Epithelial cell of umbilical artery (primary cell): ENCODE data around the gene JAM3. TPM values are rescaled to one million over a fixed set of nuclear protein-coding genes. Genes with fewer than 3 reads are reported as not detected.

ENCODE experiments used
- total RNA-seq: library from RNA; depleted of rRNA; stranded (reverse); fragments of >200 nt; gene quantifications from 2 replicates; pipeline ENCODE4 v1.2.3, GENCODE V29; 2014

The JAM3 gene
- total RNA-seq = 114 and 160 TPM in 2 replicates

DNA sequence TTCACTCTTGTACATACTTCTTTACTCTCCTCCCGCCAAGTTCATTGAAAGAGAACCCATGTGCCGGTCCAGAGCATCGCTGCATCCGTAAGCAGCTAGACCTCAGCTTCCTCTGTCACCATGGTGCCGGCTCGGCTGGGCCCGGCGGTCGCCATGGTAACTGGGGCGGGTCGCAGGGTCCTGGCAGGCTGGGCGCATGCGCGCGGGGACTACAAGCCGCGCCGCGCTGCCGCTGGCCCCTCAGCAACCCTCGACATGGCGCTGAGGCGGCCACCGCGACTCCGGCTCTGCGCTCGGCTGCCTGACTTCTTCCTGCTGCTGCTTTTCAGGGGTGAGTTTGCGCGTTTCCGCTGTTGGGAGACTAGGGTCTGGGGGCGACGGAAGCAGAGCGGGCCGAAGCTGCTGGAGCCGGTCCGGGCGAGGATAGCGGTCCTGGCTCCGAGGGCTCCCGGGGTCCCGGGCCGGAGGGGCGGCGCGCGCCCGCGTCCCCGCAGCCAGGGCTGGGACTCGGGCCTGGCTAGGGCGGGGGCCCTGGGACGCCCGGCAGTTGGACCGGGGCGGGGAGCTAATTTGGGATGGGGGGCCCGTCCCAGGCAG is at the start of gene JAM3:
Gene JAM3 (plus strand): TSS at position 244 of the 597 bp plus-strand sequence. CDS start 12 bp downstream, at position 256.

Other genes starting within 250 kb of the JAM3 start
- gene SPATA19, start 223.6 kb upstream of the JAM3 start, total RNA-seq = not detected in 2 replicates
- gene IGSF9B, start 112.1 kb upstream of the JAM3 start, total RNA-seq = under 0.01 and 0.91 TPM in 2 replicates
- 15.7 and 21.1 TPM in 2 replicates for gene NCAPD3, start 154.9 kb downstream of the JAM3 start, total RNA-seq
- gene VPS26B, start 155.6 kb downstream of the JAM3 start, total RNA-seq = 30.5 and 37.2 TPM in 2 replicates
- gene THYN1, start 184.3 kb downstream of the JAM3 start, total RNA-seq = 94.2 and 112 TPM in 2 replicates
- gene ACAD8, start 184.5 kb downstream of the JAM3 start, total RNA-seq = 19.5 and 22.3 TPM in 2 replicates
- gene GLB1L3, start 207.3 kb downstream of the JAM3 start, total RNA-seq = not detected in 2 replicates